Measurements from ENCODE around the gene IL10RB. TPM values are rescaled to one million over a fixed set of nuclear protein-coding genes. Genes with fewer than 3 reads are reported as not detected.
A peak's percentile ranks its signal among the peaks of the same experiment; 100 is the strongest.

The IL10RB gene
- total RNA-seq, 4 donors from 2014 or later = 15.7 to 104 (median 63.2) TPM

- H3K4me1 ChIP-seq = no peaks in the 10 kb centered on the region
- in situ Hi-C loops (cut with MboI; ENCODE audit: low pct_ligation_motif_present in 1 of 4, low pct_unique_long_range_greater_than_20kb in 1 of 4, low sequenced_read_pairs in 3 of 4) (no loop called here), intact Hi-C loops (cut with DNase I; ENCODE audit: low total_unique reads) (no loop called here)
- H3K27me3 ChIP-seq = no peaks in the 10 kb centered on the region
- peaks cover 0 to 15% (median 0%) of the 10 kb centered on the region in 4 donors for H3K36me3 ChIP-seq
- TF ChIP-seq POLR2AphosphoS5 (IDR thresholded peaks at IDR 0.05) (no peak), CTCF (IDR thresholded peaks at IDR 0.05) (no peak), POLR2A (IDR thresholded peaks at IDR 0.05) (no peak), EP300 (IDR thresholded peaks at IDR 0.05; ENCODE audit: low read depth) (no peak)
- peak overlapping the region in 1 of 4 donors; percentile 13 for H3K27ac ChIP-seq
- no peak for DNase-seq
- H3K9me3 ChIP-seq = no peaks in the 10 kb centered on the region
- WGBS, 2 donors (ENCODE audit: low coverage in 1 of 2) = 75 to 81% methylated on average over 2 of the region's 2 CpGs
- no peak overlapping the region for H3K4me3 ChIP-seq
These were observed 6.7 kb upstream of the IL10RB start for GRCh38 chr21:33259428-33259827.

- Histone ChIP-seq H3K27ac (peak overlapping the region in 1 of 4 donors; percentile 13), H3K36me3 (peaks cover 0 to 15% (median 0%) of the 10 kb centered on the region in 4 donors), H3K4me3 (no peak overlapping the region), H3K27me3 (no peaks in the 10 kb centered on the region), H3K9me3 (no peaks in the 10 kb centered on the region), H3K4me1 (no peaks in the 10 kb centered on the region)
- intact Hi-C loops (cut with DNase I; ENCODE audit: low total_unique reads) = no loop called here
- DNase-seq = peak; percentile 24
- no peak for TF ChIP-seq CTCF (IDR thresholded peaks at IDR 0.05)
- no peak for TF ChIP-seq POLR2A (IDR thresholded peaks at IDR 0.05)
- TF ChIP-seq POLR2AphosphoS5 (IDR thresholded peaks at IDR 0.05) = no peak
- no peak for TF ChIP-seq EP300 (IDR thresholded peaks at IDR 0.05; ENCODE audit: low read depth)
- WGBS, 2 donors (ENCODE audit: low coverage in 1 of 2) = 67 to 68% methylated on average over 3 to 7 of the region's 7 CpGs
- in situ Hi-C loops (cut with MboI; ENCODE audit: low pct_ligation_motif_present in 1 of 4, low pct_unique_long_range_greater_than_20kb in 1 of 4, low sequenced_read_pairs in 3 of 4) = no loop called here
These were observed 6.2 kb upstream of the IL10RB start for GRCh38 chr21:33259995-33260394.

GRCh38 chr21:33261635-33262034 is 4.5 kb upstream of the IL10RB start:
- intact Hi-C loops (cut with DNase I; ENCODE audit: low total_unique reads) = no loop called here
- no peak overlapping the region for H3K4me3 ChIP-seq
- DNase-seq = peak; percentile 23

GRCh38 chr21:33262921-33263320 is 3.2 kb upstream of the IL10RB start:
- Histone ChIP-seq H3K36me3 (no peaks in the 10 kb centered on the region), H3K4me3 (no peak overlapping the region), H3K27ac (no peak overlapping the region), H3K9me3 (no peaks in the 10 kb centered on the region), H3K4me1 (peaks cover 9 to 19% (median 18%) of the 10 kb centered on the region in 4 donors), H3K27me3 (no peaks in the 10 kb centered on the region)
- no peak for DNase-seq
- TF ChIP-seq POLR2AphosphoS5 (IDR thresholded peaks at IDR 0.05) (no peak), POLR2A (IDR thresholded peaks at IDR 0.05) (no peak)
- 95% methylated on average over 11 of the region's 11 CpGs; no CpG with 5 or more reads in 1 of the 2 donors for WGBS, 2 donors (ENCODE audit: low coverage in 1 of 2)
- in situ Hi-C loops (cut with MboI; ENCODE audit: low pct_ligation_motif_present in 1 of 4, low pct_unique_long_range_greater_than_20kb in 1 of 4, low sequenced_read_pairs in 3 of 4) (no loop called here), intact Hi-C loops (cut with DNase I; ENCODE audit: low total_unique reads) (no loop called here)

More at GRCh38 chr21:33261635-33262034, 4.5 kb upstream of the IL10RB start:
- in situ Hi-C loops (cut with MboI; ENCODE audit: low pct_ligation_motif_present in 1 of 4, low pct_unique_long_range_greater_than_20kb in 1 of 4, low sequenced_read_pairs in 3 of 4) = no loop called here
- Histone ChIP-seq H3K9me3 (no peaks in the 10 kb centered on the region), H3K36me3 (peaks cover 0 to 12% (median 0%) of the 10 kb centered on the region in 4 donors), H3K27ac (no peak overlapping the region), H3K4me1 (peaks cover 4 to 8% (median 6%) of the 10 kb centered on the region in 4 donors), H3K27me3 (no peaks in the 10 kb centered on the region)
- no peak for TF ChIP-seq POLR2AphosphoS5 (IDR thresholded peaks at IDR 0.05)
- 67 to 100% methylated on average over 3 of the region's 3 CpGs for WGBS, 2 donors (ENCODE audit: low coverage in 1 of 2)

GRCh38 chr21:33264561-33264960 is 1.6 kb upstream of the IL10RB start:
- DNase-seq = no peak
- in situ Hi-C loops (cut with MboI; ENCODE audit: low pct_ligation_motif_present in 1 of 4, low pct_unique_long_range_greater_than_20kb in 1 of 4, low sequenced_read_pairs in 3 of 4) = no loop called here
- H3K4me3 ChIP-seq = no peak overlapping the region
- peak overlapping the region in 1 of 4 donors; percentile 3 for H3K27ac ChIP-seq
- no peaks in the 10 kb centered on the region for H3K9me3 ChIP-seq
- H3K4me1 ChIP-seq = peaks cover 13 to 33% (median 30%) of the 10 kb centered on the region in 4 donors
- TF ChIP-seq POLR2A (IDR thresholded peaks at IDR 0.05) = no peak
- TF ChIP-seq EP300 (IDR thresholded peaks at IDR 0.05; ENCODE audit: low read depth) = no peak
- no peak for TF ChIP-seq POLR2AphosphoS5 (IDR thresholded peaks at IDR 0.05)
- no peaks in the 10 kb centered on the region for H3K36me3 ChIP-seq
- H3K27me3 ChIP-seq = no peaks in the 10 kb centered on the region
- WGBS, 2 donors (ENCODE audit: low coverage in 1 of 2) = 60 to 91% methylated on average over 1 to 11 of the region's 11 CpGs
- intact Hi-C loops (cut with DNase I; ENCODE audit: low total_unique reads) = no loop called here

Measured in transverse colon (tissue), 4 donors.